SK-N-SH (cell line): ENCODE data around the gene TGFB2. TPM values are rescaled to one million over a fixed set of nuclear protein-coding genes. Genes with fewer than 3 reads are reported as not detected.

Experiments used
- CTCF ChIA-PET: fragments of 300-600, 350-600 bp; formaldehyde crosslinking; extraction: SDS; loops from one replicate; lab custom pipeline; 2021; lab: Yijun Ruan, JAX
- POLR2A ChIA-PET: fragments of 350-600 bp; sonication (Branson Sonifier 250); formaldehyde crosslinking; extraction: SDS; loops from one replicate; lab custom pipeline; 2020; ENCODE audit warnings: antibody characterized with exemption, inconsistent platforms; lab: Yijun Ruan, JAX
- DNase-seq: peaks from one replicate; pipeline ENCODE4 v3.0.0; 2012
- H2AFZ ChIP-seq: fragments of 200-600 bp; sonication (generic); 2 replicates; pipeline ENCODE4 v1.8.1; 2016; ENCODE audit warnings: antibody characterized with exemption, mild to moderate bottlenecking, low read depth
- H3F3A ChIP-seq: fragments of 200-600 bp; sonication (generic); replicated peaks from 2 replicates; pipeline ENCODE3; 2016; ENCODE audit warnings: antibody characterized with exemption, mild to moderate bottlenecking; ENCODE audit not compliant: insufficient read depth
- H3K27ac ChIP-seq, 2 experiments: fragments of 200-500 bp in 1 of 2; fragments of 200-600 bp in 1 of 2; sonication (Bioruptor generic) in 1 of 2; sonication (generic), shearing (Covaris generic) in 1 of 2; 2 replicates each; pipeline versions ENCODE4 v1.5.1 to v1.6.1; 2014 to 2016; ENCODE audit warnings: low read depth in 2 of 2, inconsistent platforms in 1 of 2, low read length in 1 of 2, mild to moderate bottlenecking in 1 of 2, mixed read lengths in 1 of 2
- H3K27me3 ChIP-seq: fragments of 200-600 bp; sonication (generic), shearing (Covaris generic); 2 replicates; pipeline ENCODE4 v1.6.1; 2016; ENCODE audit warnings: mixed run types; ENCODE audit not compliant: insufficient read depth
- H3K36me3 ChIP-seq, 2 experiments: fragments of 200-500 bp in 1 of 2; fragments of 200-600 bp in 1 of 2; sonication (Bioruptor generic) in 1 of 2; sonication (generic) in 1 of 2; replicated peaks in 1 of 2; 2 replicates each; pipeline versions ENCODE3 to v1.5.1; 2014 to 2016; ENCODE audit warnings: low read length in 1 of 2, mild to moderate bottlenecking in 1 of 2; ENCODE audit not compliant: insufficient read depth in 2 of 2, control insufficient read depth in 1 of 2
- H3K4me1 ChIP-seq, 2 experiments: fragments of 200-500 bp in 1 of 2; fragments of 200-600 bp in 1 of 2; sonication (Bioruptor generic) in 1 of 2; sonication (generic), shearing (Covaris generic) in 1 of 2; 2 replicates each; pipeline versions ENCODE4 v1.5.1 to v1.6.1; 2014 to 2016; ENCODE audit warnings: low read depth in 1 of 2, low read length in 1 of 2, mixed run types in 1 of 2; ENCODE audit not compliant: insufficient read depth in 2 of 2, control insufficient read depth in 1 of 2
- H3K4me2 ChIP-seq: fragments of 200-600 bp; sonication (generic), shearing (Covaris generic); 2 replicates; pipeline ENCODE4 v1.6.1; 2017; ENCODE audit warnings: mixed run types
- H3K4me3 ChIP-seq, 2 experiments: fragments of 200-500 bp in 1 of 2; fragments of 200-600 bp in 1 of 2; sonication (Bioruptor generic) in 1 of 2; sonication (generic), shearing (Covaris generic) in 1 of 2; 2 replicates each; pipeline versions ENCODE4 v1.5.1 to v1.8.1; 2014 to 2016; ENCODE audit warnings: low read depth in 2 of 2, inconsistent platforms in 1 of 2, low read length in 1 of 2, mild to moderate bottlenecking in 1 of 2, mixed read lengths in 1 of 2, moderate library complexity in 1 of 2
- H3K79me2 ChIP-seq: fragments of 200-600 bp; sonication (generic); 2 replicates; pipeline ENCODE4 v1.8.1; 2017; ENCODE audit warnings: mild to moderate bottlenecking; ENCODE audit not compliant: insufficient read depth
- H3K9ac ChIP-seq: fragments of 200-600 bp; sonication (generic); 2 replicates; pipeline ENCODE4 v1.6.1; 2017; ENCODE audit warnings: mixed run types
- H3K9me2 ChIP-seq: fragments of 200-600 bp; sonication (generic); 2 replicates; pipeline ENCODE4 v1.6.1; 2017; ENCODE audit warnings: mixed run types
- H3K9me3 ChIP-seq: fragments of 200-600 bp; sonication (generic); 2 replicates; pipeline ENCODE4 v1.6.1; 2017; ENCODE audit warnings: mixed run types, mild to moderate bottlenecking, moderate library complexity
- H4K20me1 ChIP-seq: fragments of 200-600 bp; sonication (generic); 2 replicates; pipeline ENCODE4 v1.6.1; 2017; ENCODE audit warnings: mild to moderate bottlenecking, mixed run types; ENCODE audit not compliant: insufficient read depth
- CHD2 ChIP-seq: fragments of 150-350 bp; IDR thresholded peaks from 2 replicates; pipeline ENCODE4 v1.6.1; 2018; ENCODE audit warnings: low read length; ENCODE audit not compliant: partially characterized antibody
- ELF1 ChIP-seq: IDR thresholded peaks from 2 replicates; pipeline ENCODE4 v1.4.0; 2012
- EP300 ChIP-seq, 2 experiments: IDR thresholded peaks; 2 replicates each; pipeline versions ENCODE4 v1.4.0 to v1.6.1; 2012; ENCODE audit warnings: borderline replicate concordance in 1 of 2, low read depth in 1 of 2, low read length in 1 of 2
- EZH2phosphoT487 ChIP-seq: fragments of 200-600 bp; sonication (generic); IDR thresholded peaks from 2 replicates; pipeline ENCODE4 v1.6.1; 2017; ENCODE audit warnings: low read depth, mixed run types, mild to moderate bottlenecking, antibody characterized with exemption, moderate library complexity, borderline replicate concordance
- FOSL2 ChIP-seq: IDR thresholded peaks from 2 replicates; pipeline ENCODE4 v1.4.0; 2012; ENCODE audit warnings: low read depth, mild to moderate bottlenecking, moderate library complexity, borderline replicate concordance
- FOXM1 ChIP-seq: IDR thresholded peaks from 2 replicates; pipeline ENCODE4 v1.4.0; 2012; ENCODE audit warnings: low read depth, mild to moderate bottlenecking
- NRF1 ChIP-seq: IDR thresholded peaks from 2 replicates; pipeline ENCODE4 v1.6.1; 2012; ENCODE audit warnings: low read depth, mild to moderate bottlenecking, low read length
- RCOR1 ChIP-seq: fragments of 150-350 bp; IDR thresholded peaks from 2 replicates; pipeline ENCODE4 v1.6.1; 2017; ENCODE audit warnings: antibody characterized with exemption, low read length
- RFX5 ChIP-seq: IDR thresholded peaks from 2 replicates; pipeline ENCODE4 v1.6.1; 2012; ENCODE audit warnings: mild to moderate bottlenecking, improper control_type of control experiment, low read length
- SMC3 ChIP-seq: IDR thresholded peaks from 2 replicates; pipeline ENCODE4 v1.6.1; 2012; ENCODE audit warnings: low read depth, low read length, improper control_type of control experiment
- WGBS: methylation state at CpG from one replicate; pipeline ENCODE4 v1.1.6; 2017; ENCODE audit warnings: low lambda C conversion rate; 5-methylcytosine and 5-hydroxymethylcytosine counted together
- polyA plus RNA-seq, 3 experiments: library from polyadenylated mRNA; depleted of rRNA; stranded (reverse); fragments of >200 nt; gene quantifications; 2 replicates each; pipeline ENCODE4 v1.2.3, GENCODE V29; 2012
- TF ChIP-seq, protein P1 (sequence below): IDR thresholded peaks from 2 replicates; pipeline ENCODE4 v1.4.0; 2012; ENCODE audit warnings: low read depth
- TF ChIP-seq, protein P2 (sequence below): IDR thresholded peaks from 2 replicates; pipeline ENCODE4 v1.6.1; 2012; ENCODE audit warnings: mild to moderate bottlenecking, low read depth, low read length, moderate library complexity
- TF ChIP-seq, protein P3 (sequence below): fragments of 150-350 bp; IDR thresholded peaks from 2 replicates; pipeline ENCODE4 v1.6.1; 2016; ENCODE audit warnings: mild to moderate bottlenecking, low read depth, low read length
- TF ChIP-seq, protein P4 (sequence below): fragments of 150-350 bp; IDR thresholded peaks from 2 replicates; pipeline ENCODE4 v1.6.1; 2017; ENCODE audit warnings: antibody characterized with exemption, low read length, low read depth, borderline replicate concordance
- TF ChIP-seq, protein P5 (sequence below): IDR thresholded peaks from 2 replicates; pipeline ENCODE4 v1.4.0; 2012; ENCODE audit warnings: low read depth, borderline replicate concordance

Gene TGFB2
- polyA plus RNA-seq, 1 of the 3 experiments (the other 2 are of a cell fraction) = 2.4 TPM

DNA sequence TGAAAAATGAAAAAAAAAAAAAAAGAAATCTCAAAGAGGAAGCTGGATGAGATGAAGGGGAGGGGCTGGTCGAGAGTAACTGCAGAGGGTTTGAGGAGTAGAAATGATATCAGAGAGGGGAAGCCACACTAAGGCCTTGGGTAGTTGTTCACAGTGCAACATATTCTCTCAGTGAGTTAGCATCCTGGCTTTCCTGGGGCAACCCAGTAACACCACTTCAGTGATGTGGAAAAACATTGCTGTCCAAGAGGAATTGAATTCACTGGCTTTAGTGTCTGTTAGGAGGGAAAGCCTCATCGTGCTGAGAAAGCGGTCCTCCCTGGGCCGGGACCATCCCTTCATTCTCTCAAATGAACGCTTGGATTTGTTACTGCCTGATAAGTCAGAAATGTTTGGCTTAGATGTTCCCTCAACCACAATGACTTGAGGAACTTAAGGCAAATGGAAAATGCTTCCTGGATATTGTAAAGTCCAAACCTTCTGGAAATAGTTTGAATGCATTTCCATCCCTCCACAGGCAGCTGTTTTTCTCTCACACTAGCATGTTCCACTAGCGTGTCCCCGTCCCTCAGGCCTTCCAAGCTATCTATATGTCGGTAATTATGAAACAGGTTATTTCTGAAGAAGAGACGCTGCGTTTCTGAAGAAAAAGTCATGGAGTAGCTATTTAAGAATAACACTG lies 12.2 kb downstream of the TGFB2 start:
- Histone ChIP-seq H3K27ac (no peak overlapping the region), H3K9me2 (no peaks in the 10 kb centered on the region), H3K4me3 (no peak overlapping the region), H3K4me1 (peaks cover 0 to 4% of the 10 kb centered on the region in 2 experiments; a peak in 2 of 4 replicates), H3K9me3 (no peaks in the 10 kb centered on the region), H3K27me3 (no peaks in the 10 kb centered on the region), H3K9ac (no peak overlapping the region), H3F3A (no peaks in the 10 kb centered on the region), H3K79me2 (peaks cover 2% of the 10 kb centered on the region), H3K4me2 (no peak overlapping the region), H3K36me3 (no peaks in the 10 kb centered on the region), H4K20me1 (no peaks in the 10 kb centered on the region), H2AFZ (no peak overlapping the region)
- ChIA-PET CTCF (no interaction called here), POLR2A (no interaction called here)
- WGBS = 96% methylated on average over 10 of the region's 10 CpGs
- DNase-seq = no peak
- no peak for TF ChIP-seq RFX5
- no peak for TF ChIP-seq CHD2
- TF ChIP-seq FOXM1 = no peak
- no peak for TF ChIP-seq EZH2phosphoT487
- no peak for TF ChIP-seq RCOR1
- no peak for TF ChIP-seq ELF1
- TF ChIP-seq, protein P1, sequence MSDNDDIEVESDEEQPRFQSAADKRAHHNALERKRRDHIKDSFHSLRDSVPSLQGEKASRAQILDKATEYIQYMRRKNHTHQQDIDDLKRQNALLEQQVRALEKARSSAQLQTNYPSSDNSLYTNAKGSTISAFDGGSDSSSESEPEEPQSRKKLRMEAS = no peak
- TF ChIP-seq, protein P2, sequence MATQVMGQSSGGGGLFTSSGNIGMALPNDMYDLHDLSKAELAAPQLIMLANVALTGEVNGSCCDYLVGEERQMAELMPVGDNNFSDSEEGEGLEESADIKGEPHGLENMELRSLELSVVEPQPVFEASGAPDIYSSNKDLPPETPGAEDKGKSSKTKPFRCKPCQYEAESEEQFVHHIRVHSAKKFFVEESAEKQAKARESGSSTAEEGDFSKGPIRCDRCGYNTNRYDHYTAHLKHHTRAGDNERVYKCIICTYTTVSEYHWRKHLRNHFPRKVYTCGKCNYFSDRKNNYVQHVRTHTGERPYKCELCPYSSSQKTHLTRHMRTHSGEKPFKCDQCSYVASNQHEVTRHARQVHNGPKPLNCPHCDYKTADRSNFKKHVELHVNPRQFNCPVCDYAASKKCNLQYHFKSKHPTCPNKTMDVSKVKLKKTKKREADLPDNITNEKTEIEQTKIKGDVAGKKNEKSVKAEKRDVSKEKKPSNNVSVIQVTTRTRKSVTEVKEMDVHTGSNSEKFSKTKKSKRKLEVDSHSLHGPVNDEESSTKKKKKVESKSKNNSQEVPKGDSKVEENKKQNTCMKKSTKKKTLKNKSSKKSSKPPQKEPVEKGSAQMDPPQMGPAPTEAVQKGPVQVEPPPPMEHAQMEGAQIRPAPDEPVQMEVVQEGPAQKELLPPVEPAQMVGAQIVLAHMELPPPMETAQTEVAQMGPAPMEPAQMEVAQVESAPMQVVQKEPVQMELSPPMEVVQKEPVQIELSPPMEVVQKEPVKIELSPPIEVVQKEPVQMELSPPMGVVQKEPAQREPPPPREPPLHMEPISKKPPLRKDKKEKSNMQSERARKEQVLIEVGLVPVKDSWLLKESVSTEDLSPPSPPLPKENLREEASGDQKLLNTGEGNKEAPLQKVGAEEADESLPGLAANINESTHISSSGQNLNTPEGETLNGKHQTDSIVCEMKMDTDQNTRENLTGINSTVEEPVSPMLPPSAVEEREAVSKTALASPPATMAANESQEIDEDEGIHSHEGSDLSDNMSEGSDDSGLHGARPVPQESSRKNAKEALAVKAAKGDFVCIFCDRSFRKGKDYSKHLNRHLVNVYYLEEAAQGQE = no peak
- TF ChIP-seq, protein P3, sequence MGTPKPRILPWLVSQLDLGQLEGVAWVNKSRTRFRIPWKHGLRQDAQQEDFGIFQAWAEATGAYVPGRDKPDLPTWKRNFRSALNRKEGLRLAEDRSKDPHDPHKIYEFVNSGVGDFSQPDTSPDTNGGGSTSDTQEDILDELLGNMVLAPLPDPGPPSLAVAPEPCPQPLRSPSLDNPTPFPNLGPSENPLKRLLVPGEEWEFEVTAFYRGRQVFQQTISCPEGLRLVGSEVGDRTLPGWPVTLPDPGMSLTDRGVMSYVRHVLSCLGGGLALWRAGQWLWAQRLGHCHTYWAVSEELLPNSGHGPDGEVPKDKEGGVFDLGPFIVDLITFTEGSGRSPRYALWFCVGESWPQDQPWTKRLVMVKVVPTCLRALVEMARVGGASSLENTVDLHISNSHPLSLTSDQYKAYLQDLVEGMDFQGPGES = no peak
- no peak for TF ChIP-seq SMC3
- TF ChIP-seq EP300 (IDR thresholded peaks at IDR 0.05; ENCODE audit: borderline replicate concordance in 1 of 2, low read depth in 1 of 2, low read length in 1 of 2) = no peak
- no peak for TF ChIP-seq NRF1

DNA sequence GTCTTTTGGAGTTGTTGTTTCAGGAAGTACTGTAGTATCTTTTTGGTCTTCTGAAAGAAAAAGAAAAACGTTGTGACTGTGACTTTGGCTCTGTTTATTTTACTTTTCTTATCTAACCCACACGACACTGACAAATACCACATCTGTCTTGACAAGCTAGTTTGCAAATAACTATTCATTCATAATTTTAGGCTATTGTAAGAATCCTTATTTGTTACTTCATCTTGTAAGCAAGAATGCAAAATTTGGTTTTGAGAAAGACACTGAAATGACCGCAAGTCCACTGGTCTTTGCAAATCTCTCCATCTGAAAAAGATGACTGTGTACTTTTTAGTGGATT lies 12.7 kb downstream of the TGFB2 start:
- H3K4me3 ChIP-seq = no peak overlapping the region
- no peak overlapping the region for H2AFZ ChIP-seq
- H3K36me3 ChIP-seq = no peaks in the 10 kb centered on the region
- H3K4me1 ChIP-seq = peaks cover 0 to 4% of the 10 kb centered on the region in 2 experiments; a peak in 2 of 4 replicates
- H4K20me1 ChIP-seq = no peaks in the 10 kb centered on the region
- POLR2A ChIA-PET = no interaction called here
- no peak overlapping the region for H3K27ac ChIP-seq
- H3K9me3 ChIP-seq = no peaks in the 10 kb centered on the region
- no peak overlapping the region for H3K9ac ChIP-seq
- H3K4me2 ChIP-seq = no peak overlapping the region
- 82% methylated on average over 3 of the region's 3 CpGs for whole genome bisulfite sequencing
- no peaks in the 10 kb centered on the region for H3K27me3 ChIP-seq
- H3K9me2 ChIP-seq = no peaks in the 10 kb centered on the region
- peaks cover 2% of the 10 kb centered on the region for H3K79me2 ChIP-seq
- CTCF ChIA-PET = no interaction called here
- no peaks in the 10 kb centered on the region for H3F3A ChIP-seq
- no peak for DNase-seq
- TF ChIP-seq, protein P4, sequence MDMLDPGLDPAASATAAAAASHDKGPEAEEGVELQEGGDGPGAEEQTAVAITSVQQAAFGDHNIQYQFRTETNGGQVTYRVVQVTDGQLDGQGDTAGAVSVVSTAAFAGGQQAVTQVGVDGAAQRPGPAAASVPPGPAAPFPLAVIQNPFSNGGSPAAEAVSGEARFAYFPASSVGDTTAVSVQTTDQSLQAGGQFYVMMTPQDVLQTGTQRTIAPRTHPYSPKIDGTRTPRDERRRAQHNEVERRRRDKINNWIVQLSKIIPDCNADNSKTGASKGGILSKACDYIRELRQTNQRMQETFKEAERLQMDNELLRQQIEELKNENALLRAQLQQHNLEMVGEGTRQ = no peak
- TF ChIP-seq FOSL2 (no peak), SMC3 (no peak), FOXM1 (no peak)
- TF ChIP-seq, protein P2 = no peak
- TF ChIP-seq, protein P5, sequence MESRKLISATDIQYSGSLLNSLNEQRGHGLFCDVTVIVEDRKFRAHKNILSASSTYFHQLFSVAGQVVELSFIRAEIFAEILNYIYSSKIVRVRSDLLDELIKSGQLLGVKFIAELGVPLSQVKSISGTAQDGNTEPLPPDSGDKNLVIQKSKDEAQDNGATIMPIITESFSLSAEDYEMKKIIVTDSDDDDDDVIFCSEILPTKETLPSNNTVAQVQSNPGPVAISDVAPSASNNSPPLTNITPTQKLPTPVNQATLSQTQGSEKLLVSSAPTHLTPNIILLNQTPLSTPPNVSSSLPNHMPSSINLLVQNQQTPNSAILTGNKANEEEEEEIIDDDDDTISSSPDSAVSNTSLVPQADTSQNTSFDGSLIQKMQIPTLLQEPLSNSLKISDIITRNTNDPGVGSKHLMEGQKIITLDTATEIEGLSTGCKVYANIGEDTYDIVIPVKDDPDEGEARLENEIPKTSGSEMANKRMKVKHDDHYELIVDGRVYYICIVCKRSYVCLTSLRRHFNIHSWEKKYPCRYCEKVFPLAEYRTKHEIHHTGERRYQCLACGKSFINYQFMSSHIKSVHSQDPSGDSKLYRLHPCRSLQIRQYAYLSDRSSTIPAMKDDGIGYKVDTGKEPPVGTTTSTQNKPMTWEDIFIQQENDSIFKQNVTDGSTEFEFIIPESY = no peak
